ENCODE measurements around the gene ZDHHC12. TPM values are rescaled to one million over a fixed set of nuclear protein-coding genes. Genes with fewer than 3 reads are reported as not detected.

The ZDHHC12 gene
- total RNA-seq, 1 donor: 19.6 TPM

DNA sequence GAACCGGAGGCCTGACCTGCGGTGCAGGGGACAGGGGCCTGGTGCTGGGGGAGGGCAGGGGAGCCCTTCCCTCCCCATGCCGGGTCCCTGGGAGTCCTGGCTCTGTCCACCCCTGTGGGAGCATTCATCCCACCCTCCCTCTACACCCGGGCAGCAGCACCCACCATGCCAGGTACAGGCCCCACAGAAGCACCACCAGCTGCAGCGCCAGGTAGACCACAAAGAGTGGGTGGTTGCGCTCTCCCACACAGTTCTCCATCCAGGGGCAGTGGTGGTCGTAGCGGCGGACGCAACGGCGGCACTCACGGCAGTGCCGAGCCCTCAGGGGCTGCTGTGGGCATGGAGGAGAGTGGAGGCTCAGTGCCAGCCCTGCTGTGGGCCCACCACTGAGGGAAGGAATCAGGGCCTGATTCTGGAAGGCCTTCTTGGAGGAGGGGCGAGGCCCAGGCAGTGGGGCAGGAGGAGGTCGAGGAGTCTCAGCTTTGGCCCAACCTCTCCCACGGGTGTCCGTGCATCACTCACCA lies 2.4 kb downstream of the ZDHHC12 start:
- Histone ChIP-seq H3K4me1 (ENCODE audit: insufficient read depth, low read length) (peaks cover 22% of the 10 kb centered on the region), H3K9me3 (ENCODE audit: low read depth, low read length) (no peaks in the 10 kb centered on the region), H3K4me3 (ENCODE audit: low read length) (no peak overlapping the region), H3K27me3 (ENCODE audit: insufficient read depth, low read length) (no peaks in the 10 kb centered on the region)

DNA sequence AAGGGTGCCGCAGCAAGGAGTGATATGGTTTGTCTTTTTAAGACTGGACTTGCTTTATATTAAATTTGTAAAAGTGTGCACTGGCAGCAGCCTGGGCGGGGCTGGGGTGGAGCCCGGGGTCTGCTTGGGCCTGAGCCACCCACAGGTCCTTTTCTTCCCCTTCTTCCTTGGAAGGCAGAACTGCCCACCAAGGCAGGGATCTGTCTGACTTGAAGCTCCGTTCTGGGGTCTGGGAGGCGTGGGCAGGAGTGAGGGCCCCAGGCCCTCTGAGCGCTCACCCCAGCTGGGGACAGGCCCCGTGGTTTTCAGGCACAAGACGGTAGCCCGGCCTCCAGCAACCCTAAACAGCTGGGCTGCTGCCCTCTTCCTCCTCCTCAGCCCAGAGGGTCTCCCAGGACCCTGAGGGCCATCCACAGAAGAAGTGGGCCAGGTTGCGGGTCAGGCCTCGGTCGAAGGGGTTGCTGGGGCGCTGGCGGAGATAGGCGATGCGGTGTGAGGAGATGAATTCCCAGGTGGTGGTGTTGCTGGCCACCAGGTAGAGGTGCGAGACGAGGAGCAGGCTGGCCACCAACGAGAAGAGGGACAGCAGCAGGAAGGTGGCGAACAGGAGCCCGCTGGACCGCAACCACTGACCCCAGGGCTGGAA lies 3.0 kb downstream of the ZDHHC12 start:
- no peaks in the 10 kb centered on the region for H3K27me3 ChIP-seq (ENCODE audit: insufficient read depth, low read length)
- peaks cover 22% of the 10 kb centered on the region for H3K4me1 ChIP-seq (ENCODE audit: insufficient read depth, low read length)
- no peak overlapping the region for H3K4me3 ChIP-seq (ENCODE audit: low read length)

DNA sequence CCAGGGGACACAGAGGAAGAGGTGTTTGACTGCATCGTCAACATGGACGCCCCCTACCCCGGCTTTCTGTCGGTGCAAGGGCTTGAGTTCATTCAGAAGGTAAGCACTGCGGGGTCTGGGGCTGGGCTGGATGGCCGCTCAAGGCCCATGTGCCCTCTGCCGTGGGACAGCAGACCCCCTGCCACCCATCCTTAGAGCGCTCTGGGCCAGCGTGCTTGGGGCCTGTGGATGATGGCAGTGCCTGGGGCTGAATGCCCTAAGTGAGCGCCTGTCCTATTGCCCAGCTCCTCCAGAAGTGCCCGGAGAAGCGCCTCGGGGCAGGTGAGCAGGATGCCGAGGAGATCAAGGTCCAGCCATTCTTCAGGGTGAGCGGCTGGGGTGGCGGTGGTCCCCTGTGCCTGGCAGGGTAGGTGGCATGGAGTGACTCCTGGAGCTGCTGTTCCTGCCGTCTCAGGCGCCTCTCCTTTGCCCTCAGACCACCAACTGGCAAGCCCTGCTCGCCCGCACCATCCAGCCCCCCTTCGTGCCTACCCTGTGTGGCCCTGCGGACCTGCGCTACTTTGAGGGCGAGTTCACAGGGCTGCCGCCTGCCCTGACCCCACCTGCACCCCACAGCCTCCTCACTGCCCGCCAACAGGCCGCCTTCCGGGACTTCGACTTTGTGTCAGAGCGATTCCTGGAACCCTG lies 3.9 kb downstream of the ZDHHC12 start:
- H3K4me3 ChIP-seq (ENCODE audit: low read length): no peak overlapping the region
- peaks cover 20% of the 10 kb centered on the region for H3K4me1 ChIP-seq (ENCODE audit: insufficient read depth, low read length)
- no peaks in the 10 kb centered on the region for H3K9me3 ChIP-seq (ENCODE audit: low read depth, low read length)
- no peaks in the 10 kb centered on the region for H3K27me3 ChIP-seq (ENCODE audit: insufficient read depth, low read length)

More for the DNA sequence above, 3.0 kb downstream of the ZDHHC12 start:
- H3K9me3 ChIP-seq (ENCODE audit: low read depth, low read length): no peaks in the 10 kb centered on the region

DNA sequence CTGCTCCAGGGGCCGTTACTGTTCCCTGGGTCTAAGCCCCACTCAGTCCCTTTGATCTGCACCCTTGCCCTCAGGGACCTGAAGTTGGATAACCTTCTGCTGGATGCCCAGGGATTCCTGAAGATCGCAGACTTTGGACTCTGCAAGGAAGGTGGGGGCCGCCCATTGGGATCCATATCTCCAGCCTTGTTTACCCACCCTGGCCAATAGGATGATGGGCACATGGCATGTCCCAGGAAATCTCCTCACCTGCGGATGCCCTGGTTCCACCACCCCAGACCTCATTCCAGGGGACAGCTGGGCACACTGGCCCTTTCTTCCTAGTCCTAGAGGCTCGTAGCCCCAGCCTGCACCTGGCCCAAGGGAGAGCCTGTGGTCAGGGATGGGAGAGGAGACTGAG lies 5.5 kb downstream of the ZDHHC12 start:
- H3K4me3 ChIP-seq (ENCODE audit: low read length): no peak overlapping the region
- H3K27me3 ChIP-seq (ENCODE audit: insufficient read depth, low read length): no peaks in the 10 kb centered on the region
- H3K9me3 ChIP-seq (ENCODE audit: low read depth, low read length): no peaks in the 10 kb centered on the region
- H3K4me1 ChIP-seq (ENCODE audit: insufficient read depth, low read length): peaks cover 9% of the 10 kb centered on the region

DNA sequence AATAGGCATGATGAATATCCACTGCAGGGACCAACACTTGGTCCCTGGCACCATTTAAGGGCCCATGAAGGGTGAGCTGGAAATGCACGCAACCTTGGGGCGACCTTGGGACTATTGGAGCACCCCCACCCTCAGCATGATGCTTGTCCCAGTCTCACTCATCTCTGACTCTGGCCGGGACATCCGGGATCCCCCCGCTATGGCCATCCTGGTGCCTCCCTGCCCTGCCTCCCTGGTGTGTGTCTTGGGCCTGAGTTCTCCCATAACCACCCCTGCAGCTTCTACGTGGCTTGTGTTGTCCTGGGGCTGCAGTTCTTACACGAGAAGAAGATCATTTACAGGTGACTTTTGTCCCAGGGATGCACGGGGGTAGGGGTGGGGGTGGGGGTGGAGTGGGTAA lies 5.9 kb downstream of the ZDHHC12 start:
- Histone ChIP-seq H3K4me3 (ENCODE audit: low read length) (no peak overlapping the region), H3K4me1 (ENCODE audit: insufficient read depth, low read length) (peaks cover 5% of the 10 kb centered on the region), H3K9me3 (ENCODE audit: low read depth, low read length) (no peaks in the 10 kb centered on the region), H3K27me3 (ENCODE audit: insufficient read depth, low read length) (no peaks in the 10 kb centered on the region)

DNA sequence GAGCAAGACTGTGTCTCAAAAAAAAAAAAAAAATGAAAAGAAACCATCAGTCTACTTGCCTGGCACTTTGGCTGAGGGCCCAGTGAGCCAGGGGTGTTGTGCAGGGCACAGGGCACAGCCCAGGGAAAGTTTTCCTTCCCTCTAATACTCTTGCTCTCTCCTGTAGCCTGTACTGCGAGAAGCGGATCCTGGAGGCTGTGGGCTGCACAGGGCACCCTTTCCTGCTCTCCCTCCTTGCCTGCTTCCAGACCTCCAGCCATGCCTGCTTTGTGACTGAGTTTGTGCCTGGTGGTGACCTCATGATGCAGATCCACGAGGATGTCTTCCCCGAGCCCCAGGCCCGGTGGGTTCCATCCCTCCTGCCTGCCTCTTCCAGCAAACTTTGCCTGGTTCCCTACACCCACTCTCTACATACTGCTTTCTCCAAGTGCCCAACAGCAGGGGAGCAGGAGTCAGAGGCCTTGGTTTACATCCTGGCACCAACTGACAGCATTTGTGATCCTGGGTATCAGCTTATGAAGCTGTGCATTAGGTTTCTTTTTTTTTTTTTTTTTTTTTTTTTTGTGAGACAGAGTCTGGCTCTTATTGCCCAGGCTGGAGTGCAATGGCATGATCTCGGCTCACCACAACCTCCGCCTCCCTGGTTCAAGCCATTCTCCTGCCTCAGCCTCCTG lies 7.2 kb downstream of the ZDHHC12 start:
- Histone ChIP-seq H3K27me3 (ENCODE audit: insufficient read depth, low read length) (no peaks in the 10 kb centered on the region), H3K4me1 (ENCODE audit: insufficient read depth, low read length) (no peaks in the 10 kb centered on the region), H3K9me3 (ENCODE audit: low read depth, low read length) (no peaks in the 10 kb centered on the region), H3K4me3 (ENCODE audit: low read length) (no peak overlapping the region)

DNA sequence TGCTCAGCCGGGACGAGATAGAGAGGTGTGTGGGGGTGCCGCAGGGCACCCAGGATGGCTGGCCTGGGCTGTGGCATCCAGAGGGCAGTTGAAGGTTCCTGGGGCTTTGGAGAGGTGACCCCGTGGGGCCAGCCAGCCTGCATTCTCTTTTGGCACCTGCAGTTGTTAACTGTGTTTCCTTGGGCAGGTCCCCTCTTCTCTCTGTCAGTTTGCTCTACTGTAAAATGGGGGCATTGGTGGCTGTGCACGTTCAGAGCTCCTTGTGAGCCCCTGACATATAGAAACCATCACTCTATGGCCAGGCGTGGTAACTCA lies 8.5 kb downstream of the ZDHHC12 start:
- no peaks in the 10 kb centered on the region for H3K27me3 ChIP-seq (ENCODE audit: insufficient read depth, low read length)
- H3K4me3 ChIP-seq (ENCODE audit: low read length): no peak overlapping the region
- H3K4me1 ChIP-seq (ENCODE audit: insufficient read depth, low read length): no peaks in the 10 kb centered on the region
- H3K9me3 ChIP-seq (ENCODE audit: low read depth, low read length): no peaks in the 10 kb centered on the region

DNA sequence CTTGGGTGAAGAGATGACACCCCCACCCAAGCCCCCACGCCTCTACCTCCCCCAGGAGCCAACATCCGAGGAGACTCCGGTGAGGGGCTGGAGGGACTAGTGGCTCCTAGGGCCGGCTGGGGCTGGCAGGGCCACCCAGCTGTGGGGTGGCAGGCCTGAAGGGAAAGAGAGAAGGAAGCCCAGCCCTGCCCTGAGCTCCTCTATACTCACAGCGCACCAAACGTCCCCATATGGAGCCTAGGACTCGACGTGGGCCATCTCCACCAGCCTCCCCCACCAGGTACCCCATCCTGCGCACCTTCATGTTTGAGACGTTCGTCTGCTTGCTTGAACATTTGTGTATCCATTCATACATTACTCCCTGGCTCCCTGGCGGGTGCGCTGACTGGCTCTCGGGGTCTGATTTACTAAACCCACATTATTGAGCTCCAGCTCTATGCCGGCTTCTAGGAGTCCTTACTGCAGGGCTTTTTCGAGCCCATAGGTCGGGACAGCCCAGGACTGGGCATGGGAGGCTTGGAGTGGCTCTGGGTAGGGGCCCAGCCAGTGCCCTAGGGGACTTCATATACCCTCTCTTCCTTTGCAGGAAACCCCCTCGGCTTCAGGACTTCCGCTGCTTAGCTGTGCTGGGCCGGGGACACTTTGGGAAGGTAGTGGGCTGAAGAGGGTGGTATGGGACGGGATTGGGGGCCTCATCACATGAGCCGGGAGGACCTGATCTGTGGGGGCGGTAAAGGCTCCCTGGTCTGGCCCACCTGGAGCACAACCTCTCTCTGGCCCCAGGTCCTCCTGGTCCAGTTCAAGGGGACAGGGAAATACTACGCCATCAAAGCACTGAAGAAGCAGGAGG lies 9.1 kb downstream of the ZDHHC12 start:
- Histone ChIP-seq H3K4me3 (ENCODE audit: low read length) (no peak overlapping the region), H3K27me3 (ENCODE audit: insufficient read depth, low read length) (no peaks in the 10 kb centered on the region), H3K4me1 (ENCODE audit: insufficient read depth, low read length) (no peaks in the 10 kb centered on the region), H3K9me3 (ENCODE audit: low read depth, low read length) (no peaks in the 10 kb centered on the region)

DNA sequence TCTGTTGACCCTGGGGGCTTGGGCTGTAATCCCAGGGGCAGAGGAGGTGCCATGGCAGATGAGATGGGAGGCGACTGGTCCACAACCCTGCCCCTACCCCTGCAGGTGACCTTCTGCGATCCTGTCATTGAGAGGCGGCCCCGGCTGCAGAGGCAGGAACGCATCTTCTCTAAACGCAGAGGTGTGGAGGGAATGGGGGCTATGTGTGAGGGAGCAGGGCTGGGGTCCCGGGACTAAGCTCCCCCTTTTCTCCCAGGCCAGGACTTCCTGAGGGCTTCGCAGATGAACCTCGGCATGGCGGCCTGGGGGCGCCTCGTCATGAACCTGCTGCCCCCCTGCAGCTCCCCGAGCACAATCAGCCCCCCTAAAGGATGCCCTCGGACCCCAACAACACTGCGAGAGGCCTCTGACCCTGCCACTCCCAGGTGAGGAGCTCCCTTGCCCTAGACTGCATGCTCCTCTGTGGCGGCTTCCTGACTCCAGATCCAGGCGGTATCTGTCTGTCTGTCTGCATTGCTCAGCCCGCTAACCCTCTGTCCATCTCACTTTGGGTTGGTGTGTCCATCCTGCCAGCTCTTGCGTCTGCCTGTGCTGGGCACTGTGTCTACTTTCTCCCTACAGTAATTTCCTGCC lies 9.9 kb downstream of the ZDHHC12 start:
- Histone ChIP-seq H3K9me3 (ENCODE audit: low read depth, low read length) (no peaks in the 10 kb centered on the region), H3K27me3 (ENCODE audit: insufficient read depth, low read length) (no peaks in the 10 kb centered on the region), H3K4me1 (ENCODE audit: insufficient read depth, low read length) (no peaks in the 10 kb centered on the region), H3K4me3 (ENCODE audit: low read length) (no peak overlapping the region)

DNA sequence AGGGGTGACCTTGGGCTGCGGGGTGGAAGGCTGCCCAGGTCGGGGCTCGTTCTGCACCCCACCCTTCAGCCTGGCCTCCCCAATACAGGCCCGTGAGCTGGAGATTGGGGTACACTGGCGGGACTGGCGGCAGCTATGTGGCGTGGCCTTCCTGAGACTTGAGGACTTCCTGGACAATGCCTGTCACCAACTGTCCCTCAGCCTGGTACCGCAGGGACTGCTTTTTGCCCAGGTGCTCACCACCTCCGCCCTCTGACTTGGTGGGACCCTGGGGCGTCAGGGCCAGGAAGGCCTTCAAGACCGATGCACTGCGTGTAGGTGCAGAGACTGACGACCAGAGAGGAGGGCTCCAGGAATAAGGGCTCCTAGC lies 10.5 kb downstream of the ZDHHC12 start:
- Histone ChIP-seq H3K4me1 (ENCODE audit: insufficient read depth, low read length) (no peaks in the 10 kb centered on the region), H3K4me3 (ENCODE audit: low read length) (no peak overlapping the region), H3K27me3 (ENCODE audit: insufficient read depth, low read length) (no peaks in the 10 kb centered on the region), H3K9me3 (ENCODE audit: low read depth, low read length) (no peaks in the 10 kb centered on the region)

DNA sequence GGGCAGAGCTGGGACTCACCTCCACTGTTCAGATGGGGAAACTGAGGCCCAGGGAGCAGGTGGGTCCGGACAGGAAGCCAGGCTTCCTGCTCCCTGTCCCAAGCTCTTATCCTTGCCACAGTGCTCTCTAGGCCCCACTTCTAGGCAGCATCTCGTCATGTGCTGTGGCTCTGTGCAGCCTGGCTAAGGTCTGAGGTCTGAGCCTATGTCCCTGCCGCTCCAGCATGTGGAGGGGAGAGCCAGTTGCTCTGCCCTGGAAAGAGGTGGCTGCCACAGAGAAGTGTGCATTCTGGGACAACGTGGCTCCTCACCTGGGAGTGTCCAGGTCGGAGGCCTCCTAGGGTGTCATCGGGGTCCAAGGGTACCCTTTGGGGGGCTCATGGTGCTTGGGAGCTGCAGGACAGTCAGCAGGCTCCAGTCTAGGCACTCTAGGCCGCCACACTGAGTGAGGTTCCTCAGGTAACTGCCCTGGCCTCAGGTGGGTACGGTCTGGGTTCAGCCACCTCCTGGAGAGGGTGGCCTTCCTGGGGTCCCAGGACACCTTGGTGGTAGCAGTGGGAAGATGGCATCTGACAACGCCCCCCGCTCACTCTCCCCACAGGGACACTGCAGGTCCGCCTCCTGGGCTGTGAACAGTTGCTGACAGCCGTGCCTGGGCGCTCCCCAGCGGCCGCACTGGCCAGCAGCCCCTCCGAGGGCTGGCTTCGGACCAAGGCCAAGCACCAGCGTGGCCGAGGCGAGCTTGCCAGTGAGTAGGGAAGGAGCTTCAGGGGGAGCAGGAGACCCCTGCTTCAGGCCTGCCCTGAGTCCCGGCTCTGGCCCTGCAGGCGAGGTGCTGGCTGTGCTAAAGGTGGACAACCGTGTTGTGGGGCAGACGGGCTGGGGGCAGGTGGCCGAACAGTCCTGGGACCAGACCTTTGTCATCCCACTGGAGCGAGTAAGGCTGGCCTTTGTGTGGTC lies 11.2 kb downstream of the ZDHHC12 start:
- H3K9me3 ChIP-seq (ENCODE audit: low read depth, low read length): no peaks in the 10 kb centered on the region
- H3K4me3 ChIP-seq (ENCODE audit: low read length): no peak overlapping the region
- H3K27me3 ChIP-seq (ENCODE audit: insufficient read depth, low read length): no peaks in the 10 kb centered on the region
- H3K4me1 ChIP-seq (ENCODE audit: insufficient read depth, low read length): no peaks in the 10 kb centered on the region

DNA sequence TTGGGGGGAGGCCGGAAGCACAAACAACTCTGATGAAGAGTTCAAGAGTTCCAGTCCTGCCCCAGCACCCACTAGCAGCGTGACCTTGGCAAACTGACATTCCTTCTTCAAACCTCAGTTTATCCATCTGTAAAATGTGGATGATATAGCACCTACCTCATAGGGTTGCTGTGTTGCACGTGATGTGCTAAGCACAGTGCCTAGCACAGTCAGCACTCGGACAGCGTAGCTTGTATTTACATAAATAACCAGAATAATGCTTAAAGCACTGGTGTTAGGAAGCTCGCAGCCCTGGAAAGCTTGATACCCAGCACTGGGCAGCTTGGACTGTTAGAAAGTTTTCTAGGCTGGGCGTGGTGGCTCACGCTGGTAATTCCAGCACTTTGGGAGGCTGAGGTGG lies 16.5 kb downstream of the ZDHHC12 start:
- H3K9me3 ChIP-seq (ENCODE audit: low read depth, low read length): no peaks in the 10 kb centered on the region
- peaks cover 5% of the 10 kb centered on the region for H3K4me1 ChIP-seq (ENCODE audit: insufficient read depth, low read length)
- H3K27me3 ChIP-seq (ENCODE audit: insufficient read depth, low read length): no peaks in the 10 kb centered on the region
- no peak overlapping the region for H3K4me3 ChIP-seq (ENCODE audit: low read length)

DNA sequence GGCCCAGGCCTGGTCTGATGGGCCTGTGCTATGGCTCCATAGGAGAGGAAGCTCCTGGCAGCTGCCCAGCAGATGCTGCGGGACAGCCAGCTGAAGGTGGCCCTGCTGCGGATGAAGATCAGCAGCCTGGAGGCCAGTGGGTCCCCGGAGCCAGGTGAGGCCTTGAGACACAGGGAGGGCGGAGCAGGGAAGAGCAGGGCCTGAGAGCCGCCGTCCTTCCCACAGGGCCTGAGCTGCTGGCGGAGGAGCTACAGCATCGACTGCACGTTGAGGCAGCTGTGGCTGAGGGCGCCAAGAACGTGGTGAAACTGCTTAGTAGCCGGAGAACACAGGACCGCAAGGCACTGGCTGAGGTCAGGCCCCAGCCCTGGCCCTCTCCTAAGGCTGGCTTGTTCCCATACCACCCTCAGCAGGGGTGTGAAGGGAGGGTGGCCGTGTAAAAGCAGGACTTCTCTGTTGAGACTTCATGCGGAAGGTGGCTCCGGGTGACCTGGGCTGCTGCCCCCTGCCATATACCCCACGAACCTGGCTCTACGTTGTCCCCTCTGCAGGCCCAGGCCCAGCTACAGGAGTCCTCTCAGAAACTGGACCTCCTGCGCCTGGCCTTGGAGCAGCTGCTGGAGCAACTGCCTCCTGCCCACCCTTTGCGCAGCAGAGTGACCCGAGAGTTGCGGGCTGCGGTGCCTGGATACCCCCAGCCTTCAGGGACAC lies 17.1 kb downstream of the ZDHHC12 start:
- peaks cover 10% of the 10 kb centered on the region for H3K4me1 ChIP-seq (ENCODE audit: insufficient read depth, low read length)
- H3K27me3 ChIP-seq (ENCODE audit: insufficient read depth, low read length): no peaks in the 10 kb centered on the region
- no peak overlapping the region for H3K4me3 ChIP-seq (ENCODE audit: low read length)
- H3K9me3 ChIP-seq (ENCODE audit: low read depth, low read length): no peaks in the 10 kb centered on the region
